ENCODE results near the gene CLSTN2. TPM values are rescaled to one million over a fixed set of nuclear protein-coding genes. Genes with fewer than 3 reads are reported as not detected.

CLSTN2 gene
- total RNA-seq, 1 donor from 2014 or later, result 44.1 TPM

DNA sequence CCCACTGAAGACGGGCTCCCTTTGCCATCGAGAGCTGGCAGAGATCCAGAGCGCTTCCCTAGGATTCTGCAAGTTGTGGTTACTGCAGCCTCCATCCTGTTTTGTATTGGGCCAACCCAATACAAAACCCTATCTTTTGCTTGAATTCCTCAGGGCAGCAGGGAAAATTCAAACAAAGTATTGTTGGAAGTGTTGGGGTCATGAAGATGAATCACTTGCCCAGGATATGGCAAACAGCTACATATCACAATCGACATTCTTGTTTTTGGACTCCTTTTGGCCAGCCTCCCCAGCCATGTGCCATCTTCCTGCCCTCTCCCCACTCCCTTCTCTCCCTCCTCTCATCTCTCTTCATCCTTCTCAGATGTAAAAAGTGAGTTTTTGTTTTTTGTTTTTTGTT, 642.9 kb downstream of the CLSTN2 start:
- DNase-seq (ENCODE audit: low spot score), result no peak

DNA sequence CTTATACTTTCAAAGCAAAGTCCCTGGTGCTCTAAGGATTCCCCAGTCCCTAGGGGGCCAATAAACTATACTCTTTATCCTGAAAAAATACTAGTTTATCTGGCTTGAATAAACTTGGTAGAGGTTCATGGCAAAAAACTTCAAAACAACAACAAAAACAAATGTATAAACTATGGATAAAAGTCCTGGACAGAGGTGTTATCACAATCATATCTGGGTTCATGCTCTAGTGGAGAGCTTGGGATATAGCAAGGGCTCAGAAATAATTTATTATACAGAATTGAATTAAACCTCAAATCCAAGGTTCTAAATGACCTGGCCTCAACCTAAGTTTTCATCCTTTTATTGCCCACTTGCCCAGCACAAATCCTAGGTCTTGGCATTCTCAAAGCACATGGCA, 644.3 kb downstream of the CLSTN2 start:
- no peak for DNase-seq (ENCODE audit: low spot score)

DNA sequence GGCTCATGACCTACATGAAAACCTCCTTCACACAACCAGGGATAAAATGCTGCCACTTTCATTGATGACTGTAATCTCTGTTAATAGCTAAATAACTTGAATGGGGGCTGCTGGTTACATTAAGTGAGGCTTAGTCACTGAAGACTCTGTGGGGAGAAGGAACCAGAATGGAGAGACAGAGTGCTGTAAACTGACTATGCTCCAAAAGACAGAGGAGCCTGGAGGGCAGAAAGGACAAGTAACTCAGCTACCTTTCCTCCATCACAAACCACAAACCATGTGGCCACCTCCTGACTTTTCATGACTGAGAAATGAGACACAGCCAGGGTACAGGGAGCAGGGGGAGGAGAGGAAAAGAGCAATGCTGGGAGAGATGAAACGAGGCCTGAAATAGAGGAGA, 645.8 kb downstream of the CLSTN2 start:
- no peak for DNase-seq (ENCODE audit: low spot score)

DNA sequence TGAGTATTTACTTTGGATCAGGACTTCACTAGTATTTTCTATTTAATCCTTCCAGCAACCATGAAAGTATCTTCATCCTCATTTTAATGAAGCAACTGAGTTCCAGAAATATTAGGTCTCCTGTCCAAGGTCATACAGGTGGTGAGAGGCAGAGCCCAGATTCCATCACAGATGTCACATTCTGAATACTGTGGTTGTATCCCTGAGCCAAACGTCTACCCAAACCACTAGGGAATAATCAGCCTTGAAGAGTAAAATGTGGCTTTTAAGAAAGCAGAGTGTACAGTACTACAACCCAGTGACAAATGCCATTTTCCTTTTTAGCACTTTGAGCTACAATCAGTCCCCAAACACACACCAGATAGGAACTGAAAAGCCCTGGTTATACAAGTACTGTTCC, 649.6 kb downstream of the CLSTN2 start:
- no peak for DNase-seq (ENCODE audit: low spot score)

DNA sequence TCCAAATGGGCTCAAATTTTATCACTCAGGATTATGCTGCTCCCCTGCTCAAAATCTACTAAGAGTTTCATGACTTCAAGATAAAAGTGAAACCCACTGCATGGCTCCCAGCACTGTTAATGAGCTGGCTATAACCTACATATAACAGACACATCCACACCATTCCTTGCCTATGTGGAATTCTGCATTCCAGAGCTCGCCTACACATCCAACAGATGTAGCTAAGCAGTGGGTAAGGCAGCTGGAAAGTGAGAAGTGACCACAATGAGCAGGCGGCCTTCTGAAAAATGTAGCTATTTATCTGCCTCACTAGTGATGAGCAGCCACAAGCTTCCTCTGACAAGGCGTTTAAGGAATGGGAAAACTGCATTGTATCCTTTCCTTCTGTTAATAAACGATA, 650.8 kb downstream of the CLSTN2 start:
- DNase-seq (ENCODE audit: low spot score), result no peak

DNA sequence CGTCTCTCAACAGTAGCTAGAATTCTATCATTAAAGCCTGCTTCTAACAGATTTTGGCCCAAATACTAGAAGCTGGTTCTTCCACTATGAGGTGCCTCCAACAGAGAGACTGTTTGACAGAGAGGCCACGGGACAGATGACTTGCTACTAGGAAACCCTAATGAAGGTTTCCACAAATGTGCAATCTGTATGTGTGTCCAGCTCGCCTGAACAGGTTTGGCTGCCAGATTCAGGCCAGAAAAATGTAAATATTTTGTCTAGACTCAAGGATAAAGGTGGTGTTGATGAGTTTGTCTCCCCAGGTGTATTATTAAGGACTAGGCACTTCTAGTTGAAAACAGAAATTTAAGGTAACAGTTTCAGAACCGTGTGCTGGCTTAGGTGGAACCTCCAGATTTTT, 651.3 kb downstream of the CLSTN2 start:
- DNase-seq (ENCODE audit: low spot score), result no peak

DNA sequence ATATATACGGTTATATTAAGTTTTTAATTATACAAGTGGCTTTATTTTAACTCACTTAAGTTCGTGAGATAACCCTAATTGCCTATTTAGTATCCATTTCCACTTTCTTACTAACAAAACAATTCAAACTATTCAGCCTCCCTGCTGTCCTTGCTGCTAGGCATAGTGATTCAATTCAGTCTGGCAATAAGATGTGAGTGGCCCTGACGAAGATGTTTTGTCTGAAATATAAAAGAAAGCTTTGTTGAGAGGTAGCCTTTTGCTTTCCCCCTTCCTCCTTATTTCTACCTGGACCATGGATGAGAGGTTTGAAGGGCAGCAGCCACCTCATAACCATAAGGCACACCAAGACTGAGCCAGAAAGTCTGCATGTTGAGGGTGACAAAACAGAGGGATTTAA, 653.6 kb downstream of the CLSTN2 start:
- DNase-seq (ENCODE audit: low spot score), result no peak

DNA sequence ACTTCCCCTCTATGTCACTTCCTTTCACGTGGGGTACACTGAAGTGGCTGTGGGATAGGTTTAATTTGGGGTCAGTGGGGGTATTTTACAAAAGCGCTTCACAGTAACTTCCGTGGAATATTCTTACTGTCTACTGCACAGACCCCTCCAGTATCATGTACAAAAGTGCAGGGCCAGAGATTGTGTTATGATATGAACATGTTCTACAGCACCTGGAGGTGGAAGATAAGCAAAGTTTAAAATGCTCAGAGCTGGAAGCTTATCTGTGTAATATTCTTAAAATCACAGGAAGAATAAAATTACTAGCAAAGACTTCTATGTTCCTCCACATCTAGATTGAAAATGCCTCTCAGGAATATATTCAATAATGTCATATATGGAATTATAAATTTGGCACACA, 658.8 kb downstream of the CLSTN2 start:
- no peak for DNase-seq (ENCODE audit: low spot score)

DNA sequence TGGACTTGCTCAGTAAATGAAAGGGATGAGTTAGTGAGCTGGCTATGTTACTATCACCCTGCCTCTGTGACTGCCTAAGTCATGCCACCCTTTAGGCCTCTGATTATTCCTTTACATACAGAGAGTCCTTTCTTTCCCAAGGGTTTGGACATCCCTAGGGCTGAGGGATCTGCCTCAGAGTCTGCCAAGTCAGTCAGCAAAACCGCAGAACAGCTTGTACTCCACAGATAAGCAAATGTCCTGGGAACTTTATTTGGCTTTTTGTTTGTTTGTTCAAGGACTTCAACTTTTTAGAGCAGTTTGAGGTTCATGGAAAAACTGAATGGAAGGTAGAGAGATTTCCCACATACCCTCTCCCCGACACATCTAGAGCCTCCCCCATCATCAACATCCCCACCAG, 660.3 kb downstream of the CLSTN2 start:
- no peak for DNase-seq (ENCODE audit: low spot score)

DNA sequence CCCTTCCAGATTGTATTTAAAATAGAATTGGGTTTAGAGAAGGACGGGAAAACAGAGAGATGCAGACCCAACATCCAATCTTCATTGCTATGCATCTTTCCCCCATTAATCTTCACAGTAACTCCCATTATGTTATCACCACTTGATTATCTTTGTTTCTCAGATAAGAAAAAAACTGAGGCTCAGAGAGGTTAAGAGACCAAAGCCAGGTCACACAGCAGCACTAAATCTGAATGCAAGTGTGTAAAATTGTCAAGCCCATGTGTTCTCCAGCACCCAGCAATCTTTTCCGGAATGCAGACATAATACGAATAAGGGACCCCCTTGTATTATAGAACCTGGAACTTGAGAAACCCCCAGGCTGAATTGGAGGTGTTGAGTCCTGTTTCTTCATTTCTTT, 662.4 kb downstream of the CLSTN2 start:
- DNase-seq (ENCODE audit: low spot score), result no peak

DNA sequence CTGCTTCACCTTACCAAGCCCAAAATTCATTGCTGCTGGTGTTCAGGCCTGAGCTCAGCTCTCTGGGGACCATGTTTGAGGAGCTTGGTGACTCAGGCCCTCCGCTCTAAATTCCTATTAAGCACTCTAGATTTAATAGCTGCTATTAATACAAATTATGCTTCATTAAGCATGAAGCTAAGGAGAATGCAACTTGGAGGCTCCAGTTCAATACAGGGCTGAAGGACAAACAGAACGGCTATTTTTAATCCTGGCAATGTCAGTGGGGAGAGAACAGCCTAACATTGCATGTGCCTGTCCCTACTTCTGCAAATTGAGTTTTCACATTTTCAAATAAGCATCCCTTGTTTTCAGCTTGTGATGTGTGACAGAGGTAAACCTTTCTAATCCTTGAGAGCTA, 662.8 kb downstream of the CLSTN2 start:
- no peak for DNase-seq (ENCODE audit: low spot score)

DNA sequence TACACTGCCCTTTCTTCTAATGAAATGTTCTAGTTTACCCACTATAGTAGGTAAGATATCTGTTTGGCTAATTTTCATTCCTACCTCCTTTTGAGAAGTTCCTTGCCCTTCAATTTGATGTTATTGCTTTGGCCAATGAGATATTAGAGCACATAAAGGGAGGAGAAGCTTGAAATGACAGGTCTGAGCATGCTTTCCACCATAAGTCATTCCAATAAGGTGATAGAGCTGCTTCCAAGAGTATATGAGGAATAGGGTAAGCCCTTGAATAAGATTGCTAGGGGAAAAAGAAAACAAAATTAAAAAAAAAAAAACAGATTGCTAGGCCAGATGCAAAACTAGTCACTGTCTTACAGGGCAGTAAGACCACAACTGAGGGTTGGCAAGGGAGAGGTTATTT, 664.0 kb downstream of the CLSTN2 start:
- no peak for DNase-seq (ENCODE audit: low spot score)

DNA sequence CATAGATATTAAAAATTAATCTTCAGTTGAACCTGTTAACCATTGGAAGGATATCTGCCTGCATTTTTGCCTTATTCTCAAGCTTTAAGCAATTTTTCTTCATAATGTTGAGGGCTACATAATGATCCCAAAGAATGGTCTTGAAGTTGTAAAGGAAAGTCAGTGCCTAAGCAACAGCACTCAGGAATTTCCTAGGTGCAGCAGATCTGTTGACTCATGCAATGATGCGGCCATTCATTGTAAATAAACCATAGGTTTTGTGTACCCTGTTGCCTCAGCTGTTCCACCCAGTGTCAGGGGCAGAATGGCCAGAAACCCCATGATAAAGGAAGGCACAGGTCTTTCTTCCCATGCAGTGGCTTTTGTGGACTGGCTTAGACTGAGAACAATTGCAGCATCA, 664.5 kb downstream of the CLSTN2 start:
- DNase-seq (ENCODE audit: low spot score), result no peak

DNA sequence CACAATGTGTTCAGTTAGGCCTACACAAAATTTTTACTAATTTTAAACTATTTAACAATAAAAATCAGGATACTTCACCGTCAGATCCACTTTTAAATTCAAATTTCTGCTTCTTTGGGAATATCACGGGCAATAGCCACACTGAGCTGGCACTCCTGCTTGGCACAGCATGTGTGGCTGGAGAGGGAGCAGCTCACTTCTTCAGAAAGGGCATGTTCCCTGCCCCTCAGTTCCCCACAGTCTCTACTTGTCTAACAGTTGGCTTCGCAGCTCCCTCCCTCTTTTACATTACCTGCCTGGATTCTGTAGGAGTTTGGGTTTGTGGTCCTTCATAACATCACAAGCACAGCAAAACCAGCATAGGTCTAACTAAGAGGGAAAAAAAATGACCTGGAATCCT, 666.9 kb downstream of the CLSTN2 start:
- no peak for DNase-seq (ENCODE audit: low spot score)

DNA sequence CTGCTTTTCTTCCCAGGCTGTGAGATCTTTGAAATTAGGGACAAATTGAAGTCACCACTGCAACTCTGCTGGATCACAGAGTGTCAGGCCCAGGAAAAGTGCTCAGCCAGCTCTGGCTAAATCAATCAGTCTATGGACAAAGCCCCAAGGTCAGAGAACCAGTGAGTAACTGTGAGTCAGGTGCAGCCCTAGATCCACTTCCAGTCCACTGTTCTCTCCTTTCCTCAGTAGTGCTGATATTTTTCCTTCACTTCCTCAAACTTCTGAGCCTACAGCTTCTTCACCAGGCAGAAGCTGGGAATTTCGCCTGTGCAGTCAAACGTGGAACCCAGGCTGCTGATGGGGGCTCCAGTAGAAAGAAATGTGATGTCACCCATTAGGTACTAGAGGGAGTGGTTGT, 667.8 kb downstream of the CLSTN2 start:
- DNase-seq (ENCODE audit: low spot score), result no peak

DNA sequence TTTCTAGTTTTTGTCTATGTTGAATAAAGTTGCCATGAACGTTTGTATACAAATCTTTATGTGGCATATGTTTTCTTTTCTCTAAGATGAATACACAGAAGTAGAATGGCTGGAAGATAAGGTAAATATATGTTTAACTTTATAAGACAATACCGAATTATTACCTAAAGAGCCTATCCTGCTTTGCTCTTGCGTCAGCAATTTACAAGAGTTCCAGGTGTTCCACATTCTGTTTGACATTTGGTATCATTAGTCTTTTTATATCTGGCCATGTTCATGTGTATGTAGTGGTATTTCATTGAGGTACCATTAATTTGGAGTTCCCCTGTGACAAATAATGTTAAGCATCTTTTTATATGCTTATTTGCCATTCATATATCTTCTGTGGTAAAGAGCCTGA, 668.8 kb downstream of the CLSTN2 start:
- DNase-seq (ENCODE audit: low spot score), result no peak

DNA sequence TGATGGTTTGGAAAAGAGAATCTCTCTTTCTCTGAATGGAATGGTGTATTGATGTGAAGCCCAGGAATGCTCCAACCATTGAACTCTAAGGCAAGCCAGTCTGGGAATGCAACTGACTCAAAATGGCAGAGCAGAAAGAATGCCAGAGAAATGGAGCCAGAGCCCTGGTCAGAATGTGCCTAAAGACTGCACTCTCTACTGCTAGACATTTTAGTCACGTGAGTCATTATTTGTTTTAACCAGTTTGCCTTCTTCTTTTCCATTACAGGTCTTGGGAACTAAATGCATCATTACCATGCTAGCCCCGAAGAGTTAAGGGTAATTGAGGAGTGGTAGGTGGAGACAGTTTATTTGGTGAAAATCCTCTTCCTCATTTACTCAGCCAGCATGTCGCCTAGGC, 675.6 kb downstream of the CLSTN2 start:
- DNase-seq (ENCODE audit: low spot score), result no peak

DNA sequence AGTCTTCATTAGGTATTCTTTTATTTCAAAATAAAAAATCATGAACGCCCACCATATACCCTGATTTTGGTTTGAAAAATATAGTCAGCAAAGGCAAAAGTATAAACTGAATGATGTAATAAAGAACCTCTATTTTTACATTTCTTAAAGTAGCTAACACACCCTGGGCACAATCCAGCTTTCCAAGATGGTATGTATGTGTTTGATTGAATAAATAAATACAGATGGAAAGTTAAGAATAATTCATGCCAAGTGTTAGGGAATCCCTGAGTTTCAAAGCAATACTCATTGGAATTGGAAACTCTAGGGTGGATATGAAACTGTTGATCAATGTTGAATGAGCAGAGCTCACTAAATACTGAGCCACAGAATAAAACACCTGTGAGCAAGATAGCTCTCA, 679.0 kb downstream of the CLSTN2 start:
- no peak for DNase-seq (ENCODE audit: low spot score)

DNA sequence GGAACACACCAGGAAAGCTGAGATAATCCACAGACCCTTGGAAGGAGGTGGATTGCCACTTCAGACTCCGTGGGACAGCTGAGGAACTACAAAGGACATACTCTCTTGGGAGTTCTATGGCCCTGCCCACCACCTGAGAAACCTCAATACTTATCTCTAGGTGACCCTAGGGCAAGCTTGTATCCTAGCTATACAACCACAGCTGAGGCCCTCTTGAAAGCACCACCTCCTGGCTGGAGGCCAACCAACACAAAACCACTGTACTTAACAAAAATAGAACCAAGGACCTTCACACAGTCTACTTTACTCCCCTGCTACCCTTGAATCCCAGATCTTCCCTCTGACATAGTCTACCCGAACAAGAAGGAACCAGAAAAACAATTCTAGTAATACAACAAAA, 682.1 kb downstream of the CLSTN2 start:
- DNase-seq (ENCODE audit: low spot score), result no peak

DNA sequence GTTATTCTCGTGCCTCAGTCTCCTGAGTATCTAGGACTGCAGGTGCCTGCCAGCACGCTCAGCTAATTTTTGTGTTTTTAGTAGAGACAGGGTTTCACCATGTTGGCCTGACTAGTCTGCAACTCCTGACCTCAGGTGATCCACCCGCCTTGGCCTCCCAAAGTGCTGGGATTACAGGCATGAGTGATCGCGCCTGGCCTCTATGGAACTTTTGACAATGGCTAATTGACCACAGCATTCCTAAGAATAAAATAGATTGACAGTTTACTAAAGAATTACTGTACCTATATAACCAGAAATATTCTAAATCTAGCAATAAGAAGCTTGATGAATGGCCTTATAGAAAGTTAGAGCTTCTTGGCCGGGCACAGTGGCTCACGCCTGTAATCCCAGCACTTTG, 691.9 kb downstream of the CLSTN2 start:
- no peak for DNase-seq (ENCODE audit: low spot score)

Measured in mesenteric fat pad (tissue), 1 donor.